Caco-2 (cell line): ENCODE results near the gene NOL9. TPM values are rescaled to one million over a fixed set of nuclear protein-coding genes. Genes with fewer than 3 reads are reported as not detected.

ENCODE experiments used
- BruUV-seq: library from RNA; stranded (reverse); fragments of 400-500 nt; replicated peaks from 2 replicates; lab custom pipeline; 2021; lab: Mats Ljungman, UMichigan
- CTCF ChIA-PET: fragments of 300-600 bp; sonication (Branson Sonifier 250); formaldehyde crosslinking; loops from one replicate; lab custom pipeline; 2022; ENCODE audit warnings: antibody characterized with exemption; lab: Charles Lee
- POLR2A ChIA-PET: fragments of 300-600 bp; sonication (Branson Sonifier 250); formaldehyde crosslinking; loops from one replicate; lab custom pipeline; 2022; ENCODE audit warnings: antibody characterized with exemption; lab: Charles Lee
- DNase-seq, 2 experiments: peaks; one replicate each; pipeline versions ENCODE4 v3.0.0 to v3.0.0-alpha.2; 2020 to 2022
- H3K27me3 ChIP-seq: replicated peaks from 2 replicates; pipeline ENCODE4 v1.6.0; 2011; ENCODE audit warnings: low read length; ENCODE audit not compliant: control insufficient read depth, insufficient read depth
- H3K36me3 ChIP-seq: 2 replicates; pipeline ENCODE4 v1.5.1; 2011; ENCODE audit warnings: low read length; ENCODE audit not compliant: control insufficient read depth, insufficient read depth
- H3K4me1 ChIP-seq: fragments of 250-450 bp; sonication (Bioruptor Pico); 2 replicates; pipeline ENCODE4 v1.5.1; 2020; ENCODE audit warnings: mild to moderate bottlenecking
- H3K4me3 ChIP-seq: 2 replicates; pipeline ENCODE4 v1.5.1; 2011; ENCODE audit warnings: low read depth, mild to moderate bottlenecking, control low read depth, low read length
- H3K9me3 ChIP-seq: fragments of 250-450 bp; sonication (Bioruptor Pico); 2 replicates; pipeline ENCODE4 v1.5.1; 2020; ENCODE audit warnings: mild to moderate bottlenecking, moderate library complexity
- H3K27ac Mint-ChIP-seq: one replicate; pipeline ENCODE4 v1.8.0; 2022; ENCODE audit warnings: mixed read lengths; ENCODE audit not compliant: unreplicated experiment
- H3K27me3 Mint-ChIP-seq: one replicate; pipeline ENCODE4 v1.8.0; 2022; ENCODE audit warnings: mixed read lengths; ENCODE audit not compliant: insufficient read depth, unreplicated experiment
- H3K36me3 Mint-ChIP-seq: one replicate; pipeline ENCODE4 v1.8.0; 2022; ENCODE audit warnings: mild to moderate bottlenecking, mixed read lengths; ENCODE audit not compliant: insufficient read depth, unreplicated experiment
- H3K4me1 Mint-ChIP-seq: one replicate; pipeline ENCODE4 v1.8.0; 2022; ENCODE audit warnings: low read depth, mixed read lengths; ENCODE audit not compliant: unreplicated experiment
- H3K4me3 Mint-ChIP-seq: one replicate; pipeline ENCODE4 v1.8.0; 2022; ENCODE audit warnings: mild to moderate bottlenecking, moderate library complexity, mixed read lengths; ENCODE audit not compliant: unreplicated experiment
- H3K9me3 Mint-ChIP-seq: one replicate; pipeline ENCODE4 v1.8.0; 2022; ENCODE audit warnings: mixed read lengths; ENCODE audit not compliant: unreplicated experiment
- intact Hi-C: fragments of 100-400 bp; cut with micrococcal nuclease; formaldehyde crosslinking; loops from one replicate; pipeline ENCODE4 v1.10.0; 2022; ENCODE audit not compliant: unreplicated experiment
- total RNA-seq: library from RNA; stranded (reverse); gene quantifications from 2 replicates; pipeline ENCODE4 v1.2.3, GENCODE V29; 2022
- TF ChIP-seq, protein P1 (sequence below), 2 experiments: fragments of 200-600 bp in 1 of 2; IDR thresholded peaks; 1 replicate in 1 of 2; 2 replicates in 1 of 2; pipeline versions ENCODE4 v1.5.1 to v1.8.0; 2011 to 2022; ENCODE audit warnings: antibody characterized with exemption in 1 of 2, control low read depth in 1 of 2, inconsistent platforms in 1 of 2, low read depth in 1 of 2, low read length in 1 of 2, mild to moderate bottlenecking in 1 of 2, moderate library complexity in 1 of 2; ENCODE audit not compliant: insufficient read depth in 1 of 2, severe bottlenecking in 1 of 2, unreplicated experiment in 1 of 2

The NOL9 gene
- total RNA-seq, 1 experiment from 2014 or later, result 33.6 TPM

DNA sequence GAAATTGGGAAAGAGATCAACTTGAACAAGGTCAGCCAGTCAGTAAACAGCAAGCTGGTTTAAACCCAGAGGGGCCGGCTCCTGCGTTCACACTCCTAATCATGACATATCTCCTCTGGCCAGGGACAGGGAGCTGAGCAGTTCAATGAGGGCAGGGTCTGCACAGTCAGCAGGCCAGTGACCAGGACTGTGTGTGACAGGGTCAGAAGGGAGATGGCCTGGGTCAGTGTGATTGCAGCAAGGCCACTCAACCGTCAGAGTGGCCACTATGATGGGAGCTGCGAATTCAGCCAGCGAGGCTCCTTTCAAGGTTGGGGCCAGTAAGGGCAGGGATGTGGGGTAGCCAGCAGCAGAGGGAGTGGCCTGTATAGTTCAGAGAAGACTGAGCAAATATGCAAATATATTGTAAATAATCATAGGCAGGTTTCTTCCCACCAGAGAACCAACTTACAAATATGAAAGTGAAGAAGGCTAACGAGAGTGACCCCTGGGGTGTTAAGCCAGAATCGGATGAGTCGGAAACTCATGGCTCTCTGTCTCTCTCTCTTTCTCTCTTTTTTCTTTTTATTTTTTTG is 20.0 kb downstream of the NOL9 start:
- Mint-ChIP-seq H3K4me3 (no peak overlapping the region), H3K4me1 (no peaks in the 10 kb centered on the region), H3K27ac (no peak overlapping the region), H3K27me3 (no peaks in the 10 kb centered on the region), H3K9me3 (no peaks in the 10 kb centered on the region), H3K36me3 (peaks cover 51% of the 10 kb centered on the region)
- intact Hi-C loops, result no loop called here
- H3K36me3 ChIP-seq, result no peaks in the 10 kb centered on the region; the same call in 1 of the 2 replicates
- H3K9me3 ChIP-seq, result no peaks in the 10 kb centered on the region
- H3K4me3 ChIP-seq, result no peak overlapping the region
- no peaks in the 10 kb centered on the region for H3K4me1 ChIP-seq
- TF ChIP-seq, protein P1, sequence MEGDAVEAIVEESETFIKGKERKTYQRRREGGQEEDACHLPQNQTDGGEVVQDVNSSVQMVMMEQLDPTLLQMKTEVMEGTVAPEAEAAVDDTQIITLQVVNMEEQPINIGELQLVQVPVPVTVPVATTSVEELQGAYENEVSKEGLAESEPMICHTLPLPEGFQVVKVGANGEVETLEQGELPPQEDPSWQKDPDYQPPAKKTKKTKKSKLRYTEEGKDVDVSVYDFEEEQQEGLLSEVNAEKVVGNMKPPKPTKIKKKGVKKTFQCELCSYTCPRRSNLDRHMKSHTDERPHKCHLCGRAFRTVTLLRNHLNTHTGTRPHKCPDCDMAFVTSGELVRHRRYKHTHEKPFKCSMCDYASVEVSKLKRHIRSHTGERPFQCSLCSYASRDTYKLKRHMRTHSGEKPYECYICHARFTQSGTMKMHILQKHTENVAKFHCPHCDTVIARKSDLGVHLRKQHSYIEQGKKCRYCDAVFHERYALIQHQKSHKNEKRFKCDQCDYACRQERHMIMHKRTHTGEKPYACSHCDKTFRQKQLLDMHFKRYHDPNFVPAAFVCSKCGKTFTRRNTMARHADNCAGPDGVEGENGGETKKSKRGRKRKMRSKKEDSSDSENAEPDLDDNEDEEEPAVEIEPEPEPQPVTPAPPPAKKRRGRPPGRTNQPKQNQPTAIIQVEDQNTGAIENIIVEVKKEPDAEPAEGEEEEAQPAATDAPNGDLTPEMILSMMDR (IDR thresholded peaks at IDR 0.05; ENCODE audit: insufficient read depth in 1 of 2, low read depth in 1 of 2, low read length in 1 of 2, severe bottlenecking in 1 of 2, unreplicated experiment in 1 of 2), result no peak
- ChIA-PET CTCF (no interaction called here), POLR2A (no interaction called here)
- BruUV-seq, result no TSS peak
- DNase-seq, result no peak
- H3K27me3 ChIP-seq, result no peaks in the 10 kb centered on the region

- TF ChIP-seq, protein P1 (IDR thresholded peaks at IDR 0.05; ENCODE audit: insufficient read depth in 1 of 2, low read depth in 1 of 2, low read length in 1 of 2, severe bottlenecking in 1 of 2, unreplicated experiment in 1 of 2), result no peak
- intact Hi-C loops, result no loop called here
- Mint-ChIP-seq H3K27me3 (no peaks in the 10 kb centered on the region), H3K4me1 (no peaks in the 10 kb centered on the region), H3K9me3 (no peaks in the 10 kb centered on the region), H3K27ac (no peak overlapping the region), H3K4me3 (no peak overlapping the region), H3K36me3 (peaks cover 52% of the 10 kb centered on the region)
- DNase-seq, result no peak
- no peaks in the 10 kb centered on the region for H3K4me1 ChIP-seq
- H3K4me3 ChIP-seq, result no peak overlapping the region
- H3K27me3 ChIP-seq, result no peaks in the 10 kb centered on the region
- no TSS peak for BruUV-seq
- ChIA-PET CTCF (no interaction called here), POLR2A (no interaction called here)
- H3K9me3 ChIP-seq, result no peaks in the 10 kb centered on the region
- no peaks in the 10 kb centered on the region; the same call in none of the 2 replicates for H3K36me3 ChIP-seq
Observed at GRCh38 chr1:6531996-6532395, 22.3 kb downstream of the NOL9 start.

DNA sequence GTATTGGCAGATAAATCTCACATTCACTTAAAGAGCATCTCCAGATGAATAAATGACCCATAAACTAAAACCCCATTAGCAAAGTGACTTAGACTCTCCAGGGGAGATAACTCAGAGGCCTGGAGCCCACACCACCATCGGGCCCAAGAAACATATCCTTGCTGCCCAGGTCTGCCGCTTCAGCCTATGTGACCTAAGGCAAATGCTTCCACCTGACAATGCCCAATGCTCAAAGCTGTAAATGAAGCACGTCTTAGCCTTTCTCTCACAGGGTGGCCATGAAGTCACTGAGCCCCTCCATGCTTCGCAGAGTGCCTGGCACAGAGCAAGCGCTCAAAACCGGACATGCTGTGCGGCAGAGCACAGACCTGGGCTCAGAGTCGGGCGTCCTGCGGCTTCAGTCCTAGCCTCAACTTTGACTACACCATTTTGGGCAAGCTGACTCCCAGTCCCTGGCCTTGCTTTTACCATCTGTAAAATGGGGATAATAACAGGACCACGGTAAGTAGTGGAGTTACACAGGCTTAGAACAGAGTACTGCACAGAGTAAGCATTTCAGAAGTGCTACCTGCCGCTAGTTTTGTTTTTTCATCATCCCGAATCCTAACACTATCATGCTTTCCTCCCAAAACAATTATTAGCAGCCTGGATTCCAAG is 23.7 kb downstream of the NOL9 start:
- POLR2A ChIA-PET, result no interaction called here
- CTCF ChIA-PET, result no interaction called here
- Histone ChIP-seq H3K27me3 (no peaks in the 10 kb centered on the region), H3K4me1 (no peaks in the 10 kb centered on the region), H3K36me3 (no peaks in the 10 kb centered on the region; the same call in none of the 2 replicates), H3K9me3 (no peaks in the 10 kb centered on the region), H3K4me3 (no peak overlapping the region)
- no peak overlapping the region for H3K4me3 Mint-ChIP-seq
- TF ChIP-seq, protein P1 (IDR thresholded peaks at IDR 0.05; ENCODE audit: insufficient read depth in 1 of 2, low read depth in 1 of 2, low read length in 1 of 2, severe bottlenecking in 1 of 2, unreplicated experiment in 1 of 2), result no peak
- peaks cover 53% of the 10 kb centered on the region for H3K36me3 Mint-ChIP-seq
- DNase-seq, result no peak
- intact Hi-C loops, result no loop called here
- H3K4me1 Mint-ChIP-seq, result no peaks in the 10 kb centered on the region
- no peaks in the 10 kb centered on the region for H3K9me3 Mint-ChIP-seq
- BruUV-seq, result no TSS peak
- H3K27ac Mint-ChIP-seq, result no peak overlapping the region
- no peaks in the 10 kb centered on the region for H3K27me3 Mint-ChIP-seq
